ENCODE measurements around the gene PLEKHG3. TPM values are rescaled to one million over a fixed set of nuclear protein-coding genes. Genes with fewer than 3 reads are reported as not detected.

PLEKHG3 gene
- total RNA-seq, 1 experiment from 2014 or later = 13.8 TPM

DNA sequence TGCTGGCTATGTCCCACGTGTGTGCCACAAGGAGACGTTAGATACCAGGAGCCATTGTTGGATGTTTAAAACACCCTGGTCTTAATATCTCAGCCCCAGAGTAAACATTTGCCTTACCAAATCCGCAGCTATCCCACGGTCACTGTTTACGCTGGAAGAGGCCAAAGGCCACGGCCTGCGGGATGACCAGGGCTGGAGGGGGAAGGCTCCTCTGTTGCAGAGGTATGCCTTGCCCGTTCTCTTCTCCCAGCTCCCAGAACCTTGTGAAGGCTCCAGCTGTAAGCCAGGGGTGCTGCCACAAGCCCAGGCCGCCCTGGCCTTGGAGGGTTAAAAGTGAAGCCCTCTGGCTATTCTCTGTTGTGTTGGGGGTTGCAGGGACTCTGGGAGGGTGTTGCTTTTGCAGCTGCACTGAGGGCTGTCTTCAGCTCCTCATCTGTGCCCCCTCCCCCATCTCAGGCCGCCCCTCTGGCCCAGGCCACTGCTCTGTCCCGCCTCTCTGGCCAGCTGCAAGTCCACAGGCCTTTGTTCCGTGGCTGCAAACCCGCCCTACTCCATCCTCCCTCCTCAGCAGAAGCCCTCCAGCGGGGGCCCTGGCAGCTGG is 2.5 kb downstream of the PLEKHG3 start:
- no peak for DNase-seq (ENCODE audit: low read depth)

DNA sequence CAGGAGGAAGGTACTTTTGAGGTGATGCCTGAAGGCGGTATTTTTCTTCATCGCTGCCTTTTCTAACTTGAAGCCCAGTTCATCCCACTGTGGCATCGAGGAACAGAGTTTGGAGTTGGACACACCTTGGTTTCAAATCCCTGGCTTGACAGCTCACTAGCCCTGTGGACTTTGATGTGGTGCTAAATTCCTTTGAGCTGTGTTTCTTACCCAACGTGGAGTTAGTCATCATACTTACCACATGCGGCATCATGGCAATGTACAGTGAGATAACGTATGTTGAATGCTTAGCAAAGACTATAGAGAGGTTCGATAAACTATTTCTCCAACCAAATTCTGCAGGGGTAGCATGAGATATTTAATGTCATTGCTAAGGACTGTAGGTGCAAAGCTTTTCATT is 3.4 kb downstream of the PLEKHG3 start:
- DNase-seq (ENCODE audit: low read depth) = peak; percentile 87

DNA sequence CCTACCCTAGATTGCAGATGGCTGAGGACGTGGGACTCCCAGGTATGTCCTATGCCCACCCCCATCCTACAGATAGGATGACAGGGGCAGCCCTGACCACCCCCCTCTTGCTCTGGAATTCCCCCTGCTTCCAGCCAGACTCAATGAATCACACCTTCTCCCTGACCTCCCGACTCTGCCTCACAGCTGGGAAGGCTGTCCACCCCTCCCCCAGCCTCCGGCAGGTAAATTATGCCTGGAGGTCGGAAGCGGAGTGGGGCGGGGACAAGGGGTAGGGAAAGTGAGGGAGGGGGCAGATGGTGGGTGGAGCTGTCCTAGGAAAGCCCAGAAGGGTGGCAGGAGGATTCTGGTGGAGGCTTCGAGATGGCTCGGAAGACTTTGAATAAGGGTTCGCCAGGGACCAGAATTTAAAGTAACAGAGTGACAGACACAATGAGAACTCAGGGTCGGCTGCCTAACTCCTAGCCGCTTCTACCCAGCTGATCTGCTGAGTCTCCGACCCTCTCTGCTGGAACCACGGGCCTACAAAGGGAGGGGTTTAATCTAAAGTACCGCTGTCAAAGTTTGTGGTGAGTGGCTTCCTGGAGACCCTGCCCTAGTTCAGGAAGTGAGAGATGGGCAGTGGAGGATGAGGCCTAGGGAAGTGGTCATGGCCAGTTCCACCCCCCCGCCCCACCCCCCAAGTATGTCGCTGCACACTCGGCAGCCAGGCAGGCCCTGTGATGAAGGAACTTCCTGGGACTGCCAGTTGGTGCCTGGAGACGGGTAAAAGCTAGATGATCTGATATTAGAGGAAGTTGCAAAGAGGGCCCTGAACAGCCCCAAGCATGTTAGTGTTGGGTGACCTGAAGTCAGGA is 4.2 kb downstream of the PLEKHG3 start:
- DNase-seq (ENCODE audit: low read depth) = peak; percentile 60

DNA sequence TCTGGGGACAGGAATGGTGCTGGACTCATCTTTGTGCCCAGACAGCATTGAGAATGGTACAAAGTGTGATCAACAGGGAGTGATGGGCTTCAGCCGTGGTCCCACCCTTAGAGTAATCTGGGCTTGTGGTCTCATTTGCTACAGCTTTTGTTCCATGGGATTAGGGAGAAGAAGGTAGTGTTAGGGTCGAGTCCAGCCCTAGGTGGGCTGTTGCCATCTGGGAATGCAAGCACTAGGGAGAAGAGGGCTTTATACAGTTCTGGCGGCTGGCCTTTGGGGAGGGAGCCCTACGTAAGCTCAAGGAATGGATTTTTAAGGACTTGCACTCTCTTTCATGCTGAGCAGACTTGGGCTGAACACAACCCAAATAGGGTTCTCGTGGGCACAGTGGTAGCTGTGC is 4.9 kb downstream of the PLEKHG3 start:
- no peak for DNase-seq (ENCODE audit: low read depth)

DNA sequence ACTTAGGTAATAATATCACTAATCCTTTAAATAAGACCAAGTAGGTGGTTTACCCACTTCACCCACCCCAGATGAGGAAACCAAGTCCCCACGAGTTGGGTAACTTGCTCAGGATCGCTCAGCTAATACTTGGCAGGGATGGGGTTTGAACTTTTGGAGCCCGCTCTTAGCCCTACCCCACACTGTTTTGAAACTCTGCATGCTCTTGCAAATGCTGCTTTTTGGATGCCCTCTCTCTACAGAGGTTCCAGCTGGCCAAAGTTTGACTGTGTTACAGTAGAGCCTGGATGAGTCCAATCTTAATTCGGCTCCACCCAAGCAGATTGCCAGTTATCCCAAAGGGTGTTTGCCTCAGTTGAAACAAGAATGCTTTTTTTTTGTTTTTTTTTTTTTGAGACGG is 6.8 kb downstream of the PLEKHG3 start:
- DNase-seq (ENCODE audit: low read depth) = no peak

DNA sequence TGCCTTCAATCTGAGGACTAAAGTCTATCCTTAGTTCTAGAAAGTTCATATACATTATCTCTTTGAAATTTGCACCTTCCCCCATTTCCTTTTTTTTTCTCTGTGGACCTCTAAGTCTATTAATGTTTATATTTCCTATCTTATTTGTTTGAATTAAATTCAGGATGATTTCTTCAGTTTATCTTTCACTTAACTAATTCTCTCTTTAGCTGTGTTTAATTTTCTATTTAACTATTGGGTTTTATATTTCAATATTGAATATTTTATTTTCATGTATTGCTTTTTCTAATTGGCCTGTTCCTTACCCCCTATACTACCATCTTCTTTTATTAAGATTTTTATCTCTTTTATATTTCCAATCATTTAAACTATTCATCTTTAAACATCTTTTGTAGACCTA is 9.5 kb downstream of the PLEKHG3 start:
- DNase-seq (ENCODE audit: low read depth) = no peak

DNA sequence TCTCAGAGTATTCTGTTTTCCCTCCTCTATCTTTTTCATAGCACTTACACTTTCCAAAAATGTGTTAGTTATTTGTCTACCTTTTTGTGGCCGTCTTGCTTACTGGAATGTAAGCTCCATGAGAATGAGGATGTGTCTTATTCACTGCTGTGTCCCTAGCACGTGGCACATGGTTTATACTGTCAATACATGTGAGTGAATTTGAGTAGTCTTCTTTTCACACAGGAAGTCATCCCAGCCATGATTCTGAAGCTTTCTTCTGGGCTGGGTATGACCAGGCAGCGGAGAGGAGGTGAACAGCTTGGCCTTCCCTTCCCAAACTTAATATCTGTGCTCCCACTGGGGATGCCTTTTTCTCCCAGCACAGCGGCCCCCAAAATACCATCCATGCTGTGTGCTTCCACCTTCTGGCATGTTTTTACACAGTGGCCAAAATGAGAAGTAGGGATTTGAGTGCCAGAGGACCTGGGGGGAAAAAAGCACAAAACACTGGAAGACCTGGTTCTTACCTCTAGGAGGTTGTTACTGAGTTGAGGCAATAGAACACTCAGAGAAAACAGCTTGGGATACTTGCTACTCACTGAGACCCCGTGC is 10.3 kb downstream of the PLEKHG3 start:
- DNase-seq (ENCODE audit: low read depth) = no peak

DNA sequence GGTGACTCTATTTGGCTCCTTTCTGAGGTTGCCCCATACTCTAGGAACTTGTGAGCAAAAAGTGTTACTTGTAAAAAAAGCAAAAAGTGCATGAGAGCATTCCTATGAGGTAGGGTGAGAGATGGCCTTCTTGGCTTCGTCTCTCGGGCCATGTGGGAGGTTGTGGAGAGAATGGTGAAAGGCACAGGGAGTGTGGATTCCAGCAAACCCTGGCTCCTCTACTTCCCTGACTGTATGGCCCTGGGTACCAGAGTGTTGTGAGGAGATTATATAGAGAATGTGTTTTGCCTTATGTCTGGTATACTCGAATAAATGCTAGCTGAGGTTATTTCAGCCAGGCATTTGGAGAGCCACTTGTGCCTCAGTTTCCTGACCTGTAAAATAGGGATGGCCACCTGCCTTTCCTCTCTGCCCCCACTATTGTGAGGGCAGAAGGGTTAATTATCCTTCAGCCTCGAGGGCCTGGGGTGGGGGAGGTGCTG is 11.0 kb downstream of the PLEKHG3 start:
- DNase-seq (ENCODE audit: low read depth) = no peak

DNA sequence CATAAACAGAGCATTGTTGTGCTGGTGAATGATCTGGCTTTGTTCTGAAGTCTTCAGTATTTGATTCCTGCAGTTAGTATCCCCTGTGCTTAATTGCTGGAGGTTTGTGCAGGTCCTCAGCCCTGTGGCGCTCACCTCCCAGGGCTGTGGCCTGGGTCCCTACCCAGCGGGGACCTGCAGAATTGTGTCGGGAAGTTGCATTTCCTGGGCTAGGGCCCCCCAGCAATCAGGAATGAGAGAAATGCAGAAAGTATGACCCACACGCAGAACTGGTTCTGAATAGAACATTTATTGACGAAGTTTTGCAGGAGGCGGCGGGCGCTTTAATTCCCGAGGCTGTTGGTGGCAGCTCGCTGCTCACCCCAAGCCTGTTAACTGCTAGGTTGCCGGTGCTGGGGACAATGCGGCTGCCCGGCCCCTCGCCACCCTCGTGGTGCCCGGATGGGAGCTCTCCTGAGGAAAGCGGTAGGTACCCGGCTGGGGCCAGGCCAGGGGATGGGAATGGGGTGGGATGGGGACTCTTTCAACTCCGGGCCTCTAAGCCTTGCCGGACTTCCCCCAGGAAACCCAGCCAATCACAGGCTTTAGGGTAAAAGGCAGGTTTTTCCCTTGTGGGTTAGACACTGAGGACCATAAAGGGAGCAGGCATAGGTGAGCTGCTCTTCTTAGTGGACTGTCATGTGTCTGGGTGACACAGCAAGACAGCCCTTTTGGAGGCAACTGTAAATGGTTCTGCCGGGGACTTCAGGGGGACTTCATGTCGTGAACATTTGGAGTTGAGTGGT is 11.6 kb downstream of the PLEKHG3 start:
- DNase-seq (ENCODE audit: low read depth) = no peak

DNA sequence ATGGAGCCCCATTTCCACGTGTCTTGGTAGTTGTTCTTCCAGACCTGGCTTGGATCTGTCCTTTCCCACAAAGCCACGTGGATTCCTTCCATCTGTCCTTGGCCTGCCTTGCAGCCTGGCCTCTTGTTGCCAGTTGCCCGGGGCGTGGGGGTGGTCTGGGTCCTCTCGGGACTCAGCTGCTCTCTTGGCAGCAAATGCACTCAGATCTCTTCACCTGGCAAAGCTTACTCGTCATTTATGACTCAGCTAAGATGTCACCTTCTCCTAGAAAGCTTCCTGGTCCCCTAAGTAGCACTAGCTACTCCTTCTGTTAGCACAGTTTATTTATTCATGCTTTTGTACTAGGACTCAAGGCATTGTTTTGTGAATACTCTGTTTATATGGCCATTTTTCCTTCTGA is 13.6 kb downstream of the PLEKHG3 start:
- peak; percentile 78 for DNase-seq (ENCODE audit: low read depth)

DNA sequence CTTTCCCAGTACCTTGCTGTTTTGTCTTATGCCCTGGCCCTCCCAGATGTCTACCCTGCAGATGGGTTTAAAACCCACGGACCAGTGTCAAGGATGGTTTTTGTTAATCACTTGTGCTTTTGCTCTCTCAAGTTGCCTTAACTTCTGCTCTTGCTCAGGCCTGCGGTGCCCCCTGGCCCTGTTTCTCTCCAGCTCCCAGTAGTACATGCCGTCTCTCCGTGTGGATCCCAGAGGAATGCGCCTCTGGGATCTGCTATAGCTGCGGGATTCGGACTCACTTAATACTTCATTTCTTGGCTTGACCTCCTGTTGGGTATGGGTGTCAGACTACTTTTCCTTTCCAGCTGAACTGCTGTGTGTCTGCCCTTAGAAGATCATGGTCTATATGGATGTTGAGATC is 14.5 kb downstream of the PLEKHG3 start:
- DNase-seq (ENCODE audit: low read depth) = no peak

DNA sequence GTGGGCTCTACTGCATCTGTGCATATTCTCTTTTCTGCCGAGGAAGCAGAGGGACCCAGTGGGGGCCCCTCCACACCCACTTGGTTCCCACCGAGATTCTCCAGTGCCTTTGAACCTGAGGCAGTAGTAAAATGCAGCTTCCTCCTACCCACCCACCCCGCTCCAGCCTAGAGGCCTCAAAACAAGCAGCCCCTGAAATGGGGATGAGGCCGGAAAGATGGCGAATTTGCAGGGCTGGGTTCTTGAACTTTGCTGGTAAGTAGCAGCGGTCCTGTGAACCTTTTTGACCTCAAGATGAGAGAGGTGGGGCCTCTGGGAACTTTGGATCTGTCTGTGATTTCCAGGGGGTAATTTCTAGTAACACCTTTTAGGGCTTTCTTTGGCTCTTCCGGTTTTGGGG is 15.4 kb downstream of the PLEKHG3 start:
- DNase-seq (ENCODE audit: low read depth) = no peak

DNA sequence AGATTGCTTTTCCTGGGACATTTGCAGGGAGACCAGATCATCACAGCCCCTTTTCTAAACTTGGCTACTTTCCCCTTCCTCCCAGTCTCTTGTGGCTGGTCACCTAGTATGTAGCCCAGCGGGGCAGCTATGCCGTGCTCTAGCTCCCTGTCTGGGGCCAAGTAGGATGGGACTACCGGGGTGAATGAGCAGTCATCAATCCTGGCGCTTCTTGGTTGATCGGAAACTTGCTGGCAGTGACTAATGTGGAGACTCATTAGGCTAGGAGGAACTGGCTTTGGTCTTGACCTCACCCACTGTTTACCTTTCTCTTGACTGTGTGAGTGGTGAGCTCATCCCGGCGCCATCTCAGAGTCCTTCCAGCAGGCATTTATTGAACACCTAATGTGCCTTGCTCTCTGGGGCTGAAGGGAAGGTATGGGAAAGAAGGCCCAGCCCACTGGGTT is 15.9 kb downstream of the PLEKHG3 start:
- peak; percentile 98 for DNase-seq (ENCODE audit: low read depth)

DNA sequence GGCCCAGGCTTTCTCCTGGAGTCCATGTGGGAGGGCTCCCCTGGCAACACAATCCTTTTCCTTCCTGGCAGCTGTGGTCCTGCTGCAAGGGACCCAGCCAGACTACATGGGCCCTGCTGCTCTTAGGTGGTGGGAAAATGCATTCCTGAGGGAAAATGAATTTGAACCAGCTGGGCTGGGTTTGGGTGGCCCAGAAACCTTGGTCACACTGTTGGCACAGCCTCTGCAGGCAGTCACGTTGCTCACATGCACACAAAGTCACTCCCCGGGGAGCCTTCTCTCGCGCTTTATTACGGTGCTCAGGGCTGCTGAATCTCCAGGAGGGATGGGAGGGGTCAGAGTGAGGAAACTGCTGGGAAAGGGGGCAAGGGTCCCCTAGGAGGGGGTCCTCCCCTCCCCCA is 17.2 kb downstream of the PLEKHG3 start:
- peak; percentile 93 for DNase-seq (ENCODE audit: low read depth)

DNA sequence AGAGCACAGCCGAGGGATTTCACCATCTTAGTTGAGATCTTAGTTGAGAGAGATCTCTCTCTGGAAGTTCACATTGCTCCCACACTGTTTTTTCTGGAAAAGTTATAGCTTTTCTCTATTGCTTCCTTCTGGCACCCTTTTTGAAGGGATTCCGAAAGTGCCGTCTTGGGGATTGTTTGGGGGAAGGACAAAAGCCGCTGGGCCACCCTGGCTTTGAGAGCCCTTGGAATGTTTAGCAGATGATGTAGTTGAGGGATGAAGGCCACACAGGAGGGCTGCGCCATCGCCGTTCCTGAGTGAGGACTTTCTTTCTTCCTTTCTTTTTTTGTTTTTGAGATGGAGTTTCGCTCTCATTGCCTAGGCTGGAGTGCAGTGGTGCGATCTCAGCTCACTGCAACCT is 17.7 kb downstream of the PLEKHG3 start:
- no peak for DNase-seq (ENCODE audit: low read depth)

DNA sequence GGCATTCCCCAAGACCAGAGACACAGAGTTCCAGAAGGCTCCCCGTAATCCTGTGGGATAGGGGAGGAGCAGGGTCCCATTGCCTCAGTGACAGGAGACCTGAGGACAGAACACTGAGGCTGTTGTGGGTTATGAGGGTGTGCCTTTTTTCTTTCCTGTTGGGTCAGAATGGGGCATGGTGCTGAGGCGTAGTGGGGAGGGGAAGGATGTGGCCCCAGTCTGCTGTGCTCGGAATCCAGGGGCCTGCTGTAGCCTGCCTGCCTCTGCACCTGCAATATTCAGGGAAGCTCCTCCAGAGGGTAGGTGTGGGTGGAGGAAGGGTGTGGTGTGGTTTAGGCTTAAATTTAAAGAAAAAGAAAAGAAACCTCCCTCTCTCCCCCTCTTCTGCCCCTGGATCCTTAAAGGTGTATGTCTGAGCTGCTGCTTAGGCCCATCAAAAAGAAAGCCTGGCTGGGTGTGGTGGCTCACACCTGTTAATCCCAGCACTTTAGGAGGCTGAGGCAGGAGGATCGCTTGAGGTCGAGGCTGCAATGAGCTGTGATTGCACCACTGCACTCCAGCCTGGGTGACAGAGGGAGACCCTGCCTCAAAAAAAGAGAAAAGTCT is 18.7 kb downstream of the PLEKHG3 start:
- DNase-seq (ENCODE audit: low read depth) = no peak

DNA sequence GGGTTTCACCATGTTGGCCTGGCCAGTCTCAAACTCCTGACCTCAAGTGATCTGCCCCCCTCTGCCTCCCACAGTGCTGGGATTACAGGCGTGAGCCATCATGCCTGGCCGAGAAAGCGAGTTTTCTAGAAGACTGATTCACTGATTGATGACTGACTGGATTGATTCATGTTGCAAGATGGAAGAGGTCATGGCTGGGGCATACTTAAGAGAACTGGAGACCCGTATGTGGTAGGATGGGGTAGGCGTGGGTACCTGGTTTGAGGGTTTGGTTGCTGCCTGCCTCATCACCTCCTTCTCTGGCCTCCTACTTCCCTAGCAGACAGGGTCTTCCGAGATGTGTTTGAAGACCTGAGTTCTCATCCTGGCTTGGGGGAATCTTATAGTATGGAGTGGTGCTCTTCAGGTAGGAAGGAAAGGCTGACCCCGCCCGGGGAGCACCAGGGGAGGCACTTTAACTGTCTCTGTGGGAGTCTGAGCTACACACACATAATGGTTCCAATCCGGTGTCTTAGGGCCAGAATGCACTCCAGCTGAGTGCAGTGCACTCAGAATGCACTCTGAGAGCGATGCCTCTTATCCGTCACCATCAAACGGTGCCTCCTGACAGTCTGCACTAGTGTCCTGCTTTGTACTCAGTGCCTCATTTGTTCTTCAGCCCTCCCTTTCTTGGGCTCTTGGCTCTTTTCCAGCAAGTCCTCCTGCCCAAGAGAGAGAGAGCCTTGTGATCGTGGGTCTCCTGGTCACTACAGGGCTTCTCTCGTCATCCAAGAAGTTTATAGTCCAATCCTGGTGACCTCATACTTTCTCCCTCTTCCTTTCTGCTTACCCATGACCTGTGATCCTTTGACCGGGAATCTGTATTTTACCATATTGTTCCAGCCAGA is 19.7 kb downstream of the PLEKHG3 start:
- DNase-seq (ENCODE audit: low read depth) = peak; percentile 53

DNA sequence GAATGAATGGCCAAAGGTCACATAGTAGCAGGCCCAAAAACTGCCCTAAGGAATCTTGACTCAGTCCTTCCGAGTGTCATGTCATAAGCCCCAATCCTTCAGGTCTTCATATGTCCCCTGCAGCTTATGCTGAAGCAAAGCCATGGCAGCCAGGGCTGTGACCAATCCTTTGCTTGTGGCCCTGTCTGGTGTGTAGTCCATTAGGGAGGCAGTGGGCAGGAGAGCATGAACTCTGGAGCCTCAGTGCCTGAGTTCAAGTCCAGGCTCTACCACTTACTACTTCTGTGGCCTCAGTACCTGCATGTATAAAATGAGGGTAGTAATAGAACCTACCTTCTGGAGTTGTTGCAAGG is 20.3 kb downstream of the PLEKHG3 start:
- no peak for DNase-seq (ENCODE audit: low read depth)

DNA sequence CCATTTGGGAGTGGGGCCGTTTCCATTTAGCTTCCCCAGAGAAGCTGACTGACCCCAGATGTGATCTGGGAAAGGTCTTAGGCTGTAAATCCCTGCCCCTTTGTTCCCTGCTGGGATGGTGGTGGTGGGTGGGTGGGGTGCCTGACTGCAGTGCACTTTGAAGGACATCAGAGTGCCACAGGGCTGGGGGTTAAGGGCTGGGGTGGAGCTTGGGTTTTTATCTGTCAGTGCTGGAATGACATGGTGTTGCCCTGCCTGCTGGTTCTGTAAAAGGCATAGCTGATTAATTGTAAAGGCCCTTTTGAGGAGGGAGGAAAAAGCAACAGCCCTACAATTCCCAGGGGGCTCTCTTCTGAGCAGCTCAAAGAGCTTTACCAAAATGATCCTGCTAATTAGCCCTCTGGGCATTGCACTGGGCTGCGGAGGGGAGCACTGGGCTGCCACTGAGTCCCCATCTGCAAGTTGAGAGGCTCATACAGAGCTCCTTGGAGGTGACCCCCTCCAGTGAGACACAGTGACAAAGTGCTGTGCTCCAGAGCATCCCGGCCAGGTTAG is 21.1 kb downstream of the PLEKHG3 start:
- DNase-seq (ENCODE audit: low read depth) = no peak

DNA sequence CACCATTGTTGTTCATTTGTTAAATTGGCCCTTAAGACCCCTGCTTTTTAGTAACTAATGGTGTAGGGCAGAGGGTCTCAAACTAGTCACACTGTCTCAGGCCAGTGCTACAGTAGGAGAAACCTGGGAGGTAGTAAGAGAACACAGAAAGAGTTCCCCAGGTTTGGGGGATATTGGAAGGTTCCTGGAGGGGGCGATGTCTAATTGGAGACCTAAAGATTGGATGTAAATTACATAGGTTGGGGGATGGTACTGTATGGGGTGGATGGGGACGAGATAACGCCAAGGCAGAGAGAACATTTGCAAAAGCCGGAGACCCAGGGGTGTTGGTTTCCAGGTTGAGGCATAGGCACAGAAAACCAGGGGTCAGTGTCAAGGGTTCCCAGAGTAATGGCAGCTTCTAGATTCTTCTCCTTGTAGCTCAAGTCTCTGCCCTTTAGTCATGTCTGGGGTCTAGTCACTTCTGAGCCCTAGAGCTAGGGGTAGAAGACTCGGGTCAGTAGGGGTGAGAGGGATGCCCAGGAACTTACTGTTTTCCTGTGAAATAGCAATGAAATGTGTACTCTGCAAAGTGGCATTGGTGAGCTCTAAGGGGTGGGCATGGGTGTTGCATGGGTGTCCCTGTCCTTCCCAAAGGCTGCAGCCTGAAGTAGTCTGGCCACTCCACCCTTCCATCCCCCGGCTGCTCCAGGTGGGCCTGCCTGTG is 21.8 kb downstream of the PLEKHG3 start:
- no peak for DNase-seq (ENCODE audit: low read depth)
